Brain microvascular endothelial cell (primary cell): ENCODE data around the gene GRIK5.

Experiments
- DNase-seq: peaks from one replicate; pipeline ENCODE4 v3.0.0-alpha.2; 2020
- H3K27ac ChIP-seq: fragments of 250-450 bp; sonication (Bioruptor Pico); 2 replicates; pipeline ENCODE4 v1.5.1; 2020; ENCODE audit warnings: mild to moderate bottlenecking, moderate library complexity
- H3K27me3 ChIP-seq: fragments of 250-450 bp; sonication (Bioruptor Pico); replicated peaks from 2 replicates; pipeline ENCODE4 v1.5.1; 2020; ENCODE audit warnings: mild to moderate bottlenecking
- H3K36me3 ChIP-seq: fragments of 250-450 bp; sonication (Bioruptor Pico); replicated peaks from 2 replicates; pipeline ENCODE4 v1.5.1; 2020; ENCODE audit warnings: mild to moderate bottlenecking
- H3K4me3 ChIP-seq: 2 replicates; pipeline ENCODE4 v1.5.1; 2011; ENCODE audit warnings: low read depth, mild to moderate bottlenecking, control low read depth, low read length, moderate library complexity
- CTCF ChIP-seq: IDR thresholded peaks from 2 replicates; pipeline ENCODE4 v1.5.1; 2011; ENCODE audit warnings: low read depth, mild to moderate bottlenecking, moderate library complexity, low read length, control low read depth, inconsistent platforms; ENCODE audit errors: missing control alignments
- in situ Hi-C: cut with HindIII; loops from 2 replicates; pipeline ENCODE4 v1.10.0; 2017; ENCODE audit warnings: low sequenced_read_pairs, low pct_ligation_motif_present

GRIK5 gene

GRCh38 chr19:41959056-41960053 is 110.7 kb downstream of the GRIK5 start, which contains the start of gene RABAC1:
Gene RABAC1, minus strand, starts transcription at chr19:41959321. Its CDS starts 29 bp downstream, at chr19:41959292.
- peak; percentile 89 for DNase-seq
- in situ Hi-C loops: no loop called here
- peaks cover 15% of the 10 kb centered on the region for H3K36me3 ChIP-seq
- peak within 1 kb of the TSS; percentile 89 for H3K27ac ChIP-seq
- H3K4me3 ChIP-seq: peak within 1 kb of the TSS; percentile 90
- peak; percentile 41 for TF ChIP-seq CTCF
- H3K27me3 ChIP-seq: no peaks in the 10 kb centered on the region

DNA sequence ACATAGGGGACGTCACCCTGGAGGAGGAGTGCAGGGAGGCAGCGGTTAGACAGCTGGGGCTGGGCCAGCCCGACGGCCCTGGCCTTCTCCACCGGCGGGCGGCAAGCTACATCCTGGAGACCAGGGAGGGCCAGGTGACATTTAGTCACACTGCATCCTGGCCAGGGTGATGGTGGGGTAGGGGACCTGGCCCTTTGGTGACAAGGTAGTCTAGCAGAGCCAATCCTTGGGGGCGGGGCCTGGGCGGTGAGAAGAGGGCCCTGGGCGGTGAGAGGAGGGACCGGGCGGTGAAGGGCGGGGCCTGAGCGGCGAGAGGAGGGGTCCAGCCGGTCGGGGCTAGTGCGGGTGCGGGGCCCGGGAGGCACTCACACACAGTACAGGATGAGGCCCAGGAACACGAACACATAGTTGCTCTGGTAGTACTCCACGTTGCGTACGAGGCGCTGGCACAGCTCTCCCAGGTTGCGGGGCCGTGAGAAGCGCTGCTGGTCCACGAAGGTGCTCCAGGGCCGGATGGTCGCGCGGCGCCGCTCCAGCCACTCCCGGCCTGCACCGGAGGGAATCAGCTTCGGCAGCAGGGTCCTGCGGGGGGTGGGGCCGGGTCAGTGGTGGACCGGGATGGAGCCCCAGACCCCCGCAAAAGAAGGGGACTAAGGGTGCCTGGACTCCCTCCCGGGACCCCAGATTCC is 111.5 kb downstream of the GRIK5 start:
- in situ Hi-C loops: no loop called here

DNA sequence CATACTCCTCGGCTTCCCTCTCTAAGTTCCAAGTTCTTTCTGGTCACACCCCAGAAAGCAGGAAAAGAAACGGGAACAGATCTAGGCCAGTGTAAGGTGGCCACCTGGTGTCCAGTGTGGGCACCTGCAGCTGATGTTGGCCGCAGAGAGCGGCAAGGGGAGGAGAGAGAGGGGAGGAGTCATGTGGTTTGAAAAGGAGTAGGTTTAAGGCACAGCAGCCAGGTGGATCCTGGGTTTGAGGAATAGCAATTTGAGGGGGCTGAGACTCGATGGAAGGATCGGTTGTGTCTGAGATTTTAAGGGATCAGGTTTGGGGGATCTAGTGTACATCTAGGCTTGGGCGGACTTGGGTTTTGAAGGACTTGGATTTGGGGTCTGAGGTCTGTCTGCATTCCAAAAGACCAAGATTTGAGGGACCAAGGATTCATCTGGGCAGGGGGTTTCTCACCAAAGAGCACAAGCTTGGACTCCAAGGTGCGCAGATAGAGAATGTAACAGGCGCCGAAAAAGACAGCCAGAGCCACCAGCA is 112.1 kb downstream of the GRIK5 start:
- in situ Hi-C loops: no loop called here
- Histone ChIP-seq H3K27ac (no peak overlapping the region), H3K36me3 (peaks cover 15% of the 10 kb centered on the region), H3K27me3 (no peaks in the 10 kb centered on the region), H3K4me3 (peak overlapping the region; percentile 90)
- TF ChIP-seq CTCF: peak; percentile 92
- peak; percentile 73 for DNase-seq

More for the DNA sequence above, 111.5 kb downstream of the GRIK5 start:
- H3K27me3 ChIP-seq: no peaks in the 10 kb centered on the region
- peak overlapping the region; percentile 90 for H3K4me3 ChIP-seq
- H3K36me3 ChIP-seq: peaks cover 15% of the 10 kb centered on the region
- H3K27ac ChIP-seq: peak overlapping the region; percentile 89
- no peak for TF ChIP-seq CTCF
- peak; percentile 74 for DNase-seq

- no peak for DNase-seq
- H3K4me3 ChIP-seq: no peak overlapping the region
- H3K36me3 ChIP-seq: peaks cover 15% of the 10 kb centered on the region
- no peak overlapping the region for H3K27ac ChIP-seq
- no peak for TF ChIP-seq CTCF
- in situ Hi-C loops: no loop called here
- H3K27me3 ChIP-seq: no peaks in the 10 kb centered on the region
Observed at GRCh38 chr19:41957161-41957837, 112.7 kb downstream of the GRIK5 start.

DNA sequence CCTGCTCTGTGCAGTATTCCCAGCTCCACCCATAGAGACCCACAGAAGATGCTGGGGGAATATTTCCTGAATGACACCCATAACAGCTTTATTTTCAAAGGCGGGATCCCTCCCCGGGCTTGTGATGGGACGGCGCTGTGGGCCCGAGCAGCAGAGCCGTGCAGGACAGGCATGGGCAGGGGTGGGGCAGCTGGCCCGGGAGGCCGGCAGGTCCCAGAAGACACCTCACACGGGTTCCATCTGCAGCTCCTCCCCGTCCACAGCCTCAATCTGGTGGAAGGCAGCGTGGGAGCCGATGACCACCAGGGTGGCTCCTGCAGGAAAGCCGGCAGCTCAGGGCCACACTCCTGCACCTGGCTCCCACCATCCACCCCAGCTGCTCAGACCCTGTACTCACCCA is 113.4 kb downstream of the GRIK5 start:
- DNase-seq: no peak
- H3K27me3 ChIP-seq: no peaks in the 10 kb centered on the region
- no peak overlapping the region for H3K27ac ChIP-seq
- no peak overlapping the region for H3K4me3 ChIP-seq
- H3K36me3 ChIP-seq: peaks cover 15% of the 10 kb centered on the region
- TF ChIP-seq CTCF: no peak
- in situ Hi-C loops: no loop called here
